Medulla oblongata (tissue), 1 donor: ENCODE results near the gene MRPS10.
"Not testable (repeated sequence)": the region's sequence is repeated elsewhere in the genome, so short reads cannot be mapped to it uniquely, and the experiment has no call there.

Experiments
- DNase-seq: peaks from one replicate; pipeline ENCODE4 v3.0.0-alpha.2; 2015; ENCODE audit errors: extremely low spot score

The MRPS10 gene

DNA sequence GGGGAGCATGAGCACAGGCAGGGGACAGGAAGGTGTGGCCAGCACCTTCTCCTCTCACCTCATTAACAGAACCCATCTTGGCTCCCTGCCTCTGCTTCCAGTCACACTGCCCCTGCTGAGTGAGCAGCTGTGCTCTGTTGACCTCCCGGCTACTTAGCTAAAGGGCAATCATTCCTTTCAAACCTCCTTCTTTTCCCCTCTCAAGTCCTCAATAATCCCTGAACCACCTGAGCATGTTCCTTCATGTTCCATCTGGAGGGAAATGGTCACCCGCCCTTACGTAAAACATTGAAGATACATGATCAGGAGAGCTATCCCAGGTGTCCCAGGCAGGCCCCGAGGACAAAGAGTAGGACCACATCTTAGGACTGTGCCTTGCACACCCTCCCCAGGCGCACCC lies 21.7 kb upstream of the MRPS10 start:
- DNase-seq, result no peak

DNA sequence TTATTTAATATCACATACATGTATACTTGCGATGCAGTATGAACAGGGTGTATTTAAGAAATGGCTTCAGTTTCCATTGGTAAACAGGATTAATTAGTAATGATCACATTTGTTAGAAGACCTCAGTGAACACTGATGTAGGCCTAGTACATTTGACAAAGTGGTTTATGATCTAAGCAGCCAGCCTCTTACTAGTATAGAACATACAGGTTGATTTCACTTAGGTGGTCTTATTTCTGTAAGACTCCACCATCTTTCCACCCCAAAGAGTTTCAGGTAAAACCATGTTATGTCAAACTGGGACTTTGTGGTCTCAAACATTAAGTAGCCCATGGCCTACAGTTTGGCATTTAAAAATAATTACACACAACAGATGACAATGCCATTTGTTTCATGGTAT lies 20.2 kb upstream of the MRPS10 start:
- DNase-seq, result no peak

DNA sequence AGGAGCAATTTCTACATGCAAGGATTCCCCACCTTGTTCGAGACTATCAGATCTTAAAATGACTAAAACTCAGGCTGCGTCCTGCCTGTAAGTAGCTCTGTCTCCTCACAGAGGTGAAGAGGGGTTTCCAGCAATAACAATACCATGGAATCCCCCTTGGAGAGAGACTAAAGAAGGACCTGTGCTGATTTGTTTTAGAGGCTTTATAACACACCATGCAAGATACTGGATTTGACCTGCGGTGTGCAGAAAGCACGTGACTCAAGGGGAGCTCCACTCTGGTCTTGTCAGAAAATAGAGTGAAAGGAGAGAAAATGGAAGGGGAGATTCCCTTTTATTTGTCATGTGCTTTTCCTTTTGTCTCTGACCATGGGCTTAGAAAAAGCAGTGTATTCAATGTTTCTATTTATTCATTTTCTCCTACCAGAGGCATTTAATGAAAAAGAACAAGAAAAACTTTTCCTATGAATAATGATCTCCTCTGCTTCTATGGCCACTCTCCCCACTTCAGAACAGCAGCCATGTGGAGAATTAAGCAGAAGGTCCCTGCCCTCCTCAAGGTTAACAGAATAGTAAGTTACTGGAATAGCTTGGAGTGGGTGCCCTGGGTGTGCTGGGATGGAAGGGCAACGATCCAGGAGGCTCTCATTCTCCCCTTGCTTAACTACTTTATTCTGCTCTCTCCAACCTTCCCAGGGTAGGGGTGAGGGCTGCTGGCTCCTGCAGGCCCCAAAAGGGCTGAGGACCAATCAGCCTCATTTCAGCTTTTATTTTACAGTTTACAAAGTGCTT lies 19.2 kb upstream of the MRPS10 start:
- DNase-seq, result no peak

DNA sequence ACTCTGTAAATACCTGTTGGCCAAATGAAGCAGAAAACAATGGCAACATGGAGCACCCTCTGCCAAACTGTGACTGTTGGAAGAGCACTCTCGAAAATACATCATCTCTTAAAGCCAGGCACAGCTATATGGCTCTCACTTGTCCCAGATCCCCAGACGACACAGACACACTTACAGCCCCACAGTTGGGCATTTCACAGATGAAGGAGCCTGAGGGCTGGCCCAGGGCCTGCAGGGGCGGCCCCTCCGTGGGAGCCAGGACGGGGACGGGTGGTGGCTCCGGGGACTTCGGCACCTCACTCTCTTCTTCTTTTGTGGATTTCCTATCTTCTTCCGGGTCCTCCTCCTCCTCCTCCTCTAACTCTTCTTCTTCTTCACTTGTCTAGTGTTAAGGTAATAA lies 18.4 kb upstream of the MRPS10 start:
- no peak for DNase-seq

DNA sequence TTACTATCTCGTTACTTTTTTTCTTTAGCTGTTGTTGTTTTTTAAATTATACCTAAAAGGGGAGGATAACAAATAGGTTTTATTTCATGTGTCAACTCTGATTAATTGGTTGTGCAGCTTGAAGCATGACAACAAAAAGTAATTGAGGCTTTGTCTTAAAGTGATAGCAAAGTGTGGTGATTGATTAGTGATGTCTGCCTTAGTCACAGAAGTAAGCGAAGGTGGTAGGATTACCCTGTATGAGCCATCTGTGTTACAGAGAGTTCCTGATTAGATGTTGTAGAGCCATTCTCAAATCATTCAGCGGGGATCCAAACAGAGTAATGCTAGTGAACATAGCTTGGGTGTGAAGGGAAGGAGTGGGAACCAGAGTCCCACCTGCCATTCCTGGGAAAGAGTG lies 14.4 kb upstream of the MRPS10 start:
- DNase-seq, result no peak

DNA sequence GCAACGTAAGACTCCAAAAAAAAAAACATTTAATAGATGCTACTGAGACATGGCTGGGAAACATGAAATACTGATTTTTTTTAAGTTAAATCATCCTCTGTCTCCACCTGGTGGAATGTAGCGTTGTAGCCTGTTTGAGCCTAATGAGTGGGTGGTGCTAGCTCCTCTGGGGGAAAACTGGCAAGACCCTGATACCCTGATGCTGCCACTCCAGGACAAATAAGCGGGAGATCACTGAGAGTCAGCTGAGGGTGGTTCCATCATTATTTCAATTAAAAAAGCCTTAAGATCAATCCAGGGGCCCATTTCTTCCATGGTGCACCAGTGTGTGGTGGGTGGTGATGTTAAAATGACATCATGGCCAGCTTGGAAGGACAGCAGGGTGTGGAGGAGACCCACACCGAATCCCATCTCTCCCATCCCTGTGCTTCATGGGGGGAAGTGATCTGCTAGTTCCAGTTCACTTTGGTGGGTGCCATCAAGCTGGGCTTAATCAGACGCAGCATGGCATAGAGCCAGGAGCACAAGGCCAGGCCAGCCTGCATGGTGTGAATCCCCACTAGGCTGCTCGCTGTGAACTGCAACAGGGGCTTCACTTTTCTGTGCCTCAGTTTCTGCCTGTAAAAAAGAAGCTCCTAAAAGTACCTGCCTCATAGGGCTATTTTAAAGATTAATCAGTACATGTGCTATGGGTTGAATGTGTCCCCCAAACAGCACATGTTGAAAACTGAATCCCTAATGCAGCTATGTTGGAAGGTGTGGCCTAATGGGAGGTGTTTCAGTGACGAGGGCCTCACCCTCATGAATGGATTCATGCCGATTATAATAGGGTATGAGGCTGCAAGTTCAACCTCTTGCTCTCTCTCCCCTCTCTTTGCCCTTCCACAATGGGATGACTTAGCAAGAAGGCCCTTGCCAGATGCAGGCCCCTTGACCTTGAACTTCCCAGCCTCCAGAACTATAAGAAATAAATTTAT lies 13.0 kb upstream of the MRPS10 start:
- no peak for DNase-seq

DNA sequence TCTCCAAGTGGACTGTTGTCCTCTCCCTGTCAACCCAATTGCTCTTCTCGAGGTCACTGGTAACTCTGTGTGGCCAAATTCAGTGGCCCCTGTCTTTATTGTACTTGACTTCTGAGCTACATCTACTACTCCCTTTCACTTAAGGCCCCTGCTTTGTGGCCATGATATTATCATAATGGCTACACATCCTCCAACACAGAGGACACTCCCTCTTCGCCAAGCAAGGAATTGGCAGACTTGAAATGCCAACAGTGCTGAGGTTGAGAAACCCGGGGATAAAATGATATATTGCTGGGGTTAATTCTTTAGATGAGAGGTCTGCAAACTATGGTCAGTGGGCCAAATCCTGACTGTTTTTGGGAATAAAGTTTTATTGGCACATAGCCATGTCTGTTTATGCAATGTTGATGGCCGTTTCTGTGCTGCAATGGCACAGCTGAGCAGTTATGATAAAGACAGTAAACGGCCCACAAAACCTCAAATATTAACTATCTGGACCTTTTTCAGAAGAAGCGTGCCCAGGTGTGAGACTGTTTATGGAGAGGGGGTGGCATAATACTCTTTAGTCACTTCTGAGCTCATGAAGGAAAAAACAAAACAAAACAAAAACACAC lies 12.0 kb upstream of the MRPS10 start:
- no peak for DNase-seq

DNA sequence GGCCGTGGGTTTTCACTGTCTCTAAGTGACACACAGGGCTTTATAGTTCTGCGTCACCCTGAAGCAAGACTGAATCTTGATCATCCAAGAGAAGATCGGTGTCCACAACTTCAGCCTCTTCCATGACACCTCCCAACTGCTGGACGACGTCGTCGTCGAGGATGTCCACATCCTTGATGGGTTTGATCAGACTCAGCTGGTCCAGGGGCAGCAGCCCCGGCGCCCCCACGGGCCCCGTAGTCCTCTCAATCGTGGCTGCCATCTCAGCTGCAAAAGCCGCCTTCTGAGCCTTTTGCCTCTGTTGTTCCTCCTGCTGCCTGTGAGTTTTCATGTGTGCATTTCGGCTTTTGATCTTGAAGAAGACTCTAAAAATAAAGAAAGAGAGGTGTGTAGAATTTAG lies 10.6 kb upstream of the MRPS10 start:
- DNase-seq, result no peak

DNA sequence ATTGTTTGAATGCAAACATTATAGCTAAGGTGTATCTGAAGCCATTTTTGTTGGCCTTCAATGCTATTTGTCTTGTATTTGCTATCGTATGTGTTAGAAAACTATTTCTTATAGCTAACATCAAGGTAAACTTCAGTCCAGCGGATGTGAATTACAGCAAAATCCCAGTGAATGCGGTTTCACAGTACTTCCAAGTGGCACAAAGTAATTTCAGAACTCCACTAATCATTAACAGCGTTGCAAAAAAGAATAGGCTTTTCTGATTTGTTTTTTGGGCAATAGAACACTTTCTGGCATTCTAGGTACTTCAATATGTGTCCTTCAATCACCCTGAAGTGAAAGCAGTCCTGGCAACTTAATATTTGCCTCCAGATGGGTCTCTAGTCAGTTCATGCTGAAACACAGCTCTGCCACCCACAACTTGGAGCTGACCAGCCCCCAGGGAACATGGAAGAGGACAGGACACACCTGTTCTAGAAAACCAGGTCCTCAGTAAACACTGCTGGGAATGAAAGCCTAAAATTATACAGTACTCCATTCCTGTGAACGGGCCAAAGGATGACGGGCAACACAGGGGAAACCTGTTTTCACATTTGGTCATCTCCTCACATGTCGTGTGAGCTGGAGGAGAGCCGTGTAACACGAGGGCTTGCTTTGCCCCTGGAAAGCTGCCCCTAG lies 9.7 kb upstream of the MRPS10 start:
- DNase-seq, result no peak

DNA sequence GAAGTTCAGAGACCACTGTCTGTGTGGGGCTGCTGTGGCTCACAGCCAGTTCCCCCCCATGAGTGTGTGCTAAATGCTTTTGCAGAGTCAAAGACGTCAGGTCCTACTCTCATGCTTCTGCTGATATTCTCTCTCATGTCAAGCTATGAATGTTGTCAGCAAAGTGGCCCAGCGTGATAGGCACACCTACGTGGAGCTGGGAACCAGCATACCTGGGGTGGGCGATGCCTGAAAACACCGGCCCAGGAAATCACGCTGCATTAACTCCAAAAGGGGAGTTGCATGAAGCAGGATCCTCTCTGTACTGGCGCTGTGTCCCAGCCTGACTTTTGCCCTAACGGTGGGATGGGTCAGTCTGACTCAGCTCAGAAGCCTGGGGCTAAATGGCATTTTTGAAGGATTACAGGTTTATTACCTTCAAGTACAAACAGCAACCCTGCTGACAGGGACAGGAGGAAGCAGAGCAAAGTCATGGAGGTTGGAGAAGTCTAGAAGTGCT lies 9.0 kb upstream of the MRPS10 start:
- DNase-seq, result no peak

DNA sequence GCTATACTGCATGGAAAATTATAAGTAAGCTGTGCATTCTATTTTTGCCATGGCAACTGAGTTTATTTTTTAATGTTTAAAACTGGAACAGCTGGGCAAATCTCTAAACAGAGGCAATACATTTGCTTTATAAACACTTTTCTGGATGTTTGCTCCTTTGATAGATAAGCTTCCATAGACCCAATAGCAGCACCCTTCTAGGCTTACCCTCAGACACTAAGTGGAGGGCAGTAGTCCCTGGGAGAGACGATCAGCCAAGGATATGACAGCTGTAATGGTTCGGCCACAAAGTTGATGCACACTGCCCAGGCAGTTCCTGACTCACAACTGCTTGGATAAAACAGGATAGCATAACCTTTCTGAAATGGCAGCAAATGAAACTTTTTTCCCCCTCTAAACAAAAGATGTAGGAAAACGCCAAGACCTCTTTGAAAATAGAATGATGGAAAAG lies 8.5 kb upstream of the MRPS10 start:
- no peak for DNase-seq

DNA sequence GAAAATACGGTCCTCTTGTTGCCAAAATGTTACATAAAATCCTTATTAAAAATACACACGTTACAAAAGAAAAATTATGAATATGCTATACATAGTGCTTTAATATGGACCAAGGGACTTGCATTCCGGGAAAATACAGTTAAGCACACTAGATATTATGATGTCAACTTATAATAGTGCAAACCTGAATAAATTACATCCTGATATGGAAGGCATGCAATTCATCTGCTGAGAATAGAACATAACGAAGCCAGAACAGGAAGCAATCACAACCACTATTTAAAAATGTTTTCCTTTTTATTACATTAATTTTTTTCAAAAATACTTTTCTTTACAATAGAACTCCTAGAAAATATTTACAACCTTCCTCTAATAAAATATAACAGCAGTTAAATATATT lies 7.8 kb upstream of the MRPS10 start:
- DNase-seq, result no peak

DNA sequence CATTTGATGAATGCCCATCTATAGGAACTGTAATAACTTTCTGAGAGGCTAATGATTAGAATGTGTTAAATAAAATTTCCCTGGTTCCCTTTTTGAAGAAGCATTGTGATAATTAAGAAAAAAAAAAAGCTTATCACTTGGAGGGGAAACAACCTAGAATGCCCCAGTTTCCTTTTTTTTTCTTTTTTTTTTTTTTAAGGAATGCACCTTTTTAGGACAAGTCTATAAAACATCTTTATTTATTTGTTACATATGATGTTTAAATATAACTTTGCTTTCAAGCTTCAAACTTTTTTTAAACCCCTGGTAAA lies 7.3 kb upstream of the MRPS10 start:
- DNase-seq, result no peak

DNA sequence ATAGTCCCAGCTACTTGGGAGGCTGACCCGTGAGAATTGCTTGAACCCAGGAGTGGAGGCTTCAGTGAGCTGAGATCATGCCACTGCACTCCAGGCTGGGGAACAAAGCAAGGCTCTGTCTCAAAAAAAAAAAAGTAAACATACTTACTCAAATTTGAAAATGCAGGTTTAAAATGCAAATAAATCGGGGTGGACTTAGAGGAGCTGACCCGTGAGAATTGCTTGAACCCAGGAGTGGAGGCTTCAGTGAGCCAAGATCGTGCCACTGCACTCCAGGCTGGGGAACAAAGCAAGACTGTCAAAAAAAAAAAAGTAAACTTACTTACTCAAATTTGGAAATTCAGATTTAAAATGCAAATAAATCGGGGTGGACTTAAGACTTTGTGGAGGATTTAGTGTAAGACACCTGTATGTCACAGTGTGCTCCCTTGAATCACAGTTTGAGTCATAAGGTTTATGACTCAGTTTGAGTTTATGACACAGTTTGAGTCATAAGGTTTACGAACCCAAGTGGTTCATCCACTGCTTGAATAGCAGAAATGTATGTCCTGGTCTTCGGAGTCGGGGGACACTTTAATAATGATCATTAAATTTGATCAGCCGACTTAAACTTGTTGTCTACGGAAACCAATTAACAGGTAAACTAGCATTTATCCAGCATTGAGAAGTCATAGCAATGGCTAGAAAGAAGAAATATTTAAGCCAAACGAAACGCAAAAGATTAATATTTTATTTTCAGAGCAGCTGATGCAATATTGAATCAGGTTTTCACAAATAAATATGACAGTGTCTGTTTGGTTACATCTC lies 6.8 kb upstream of the MRPS10 start:
- no peak for DNase-seq

DNA sequence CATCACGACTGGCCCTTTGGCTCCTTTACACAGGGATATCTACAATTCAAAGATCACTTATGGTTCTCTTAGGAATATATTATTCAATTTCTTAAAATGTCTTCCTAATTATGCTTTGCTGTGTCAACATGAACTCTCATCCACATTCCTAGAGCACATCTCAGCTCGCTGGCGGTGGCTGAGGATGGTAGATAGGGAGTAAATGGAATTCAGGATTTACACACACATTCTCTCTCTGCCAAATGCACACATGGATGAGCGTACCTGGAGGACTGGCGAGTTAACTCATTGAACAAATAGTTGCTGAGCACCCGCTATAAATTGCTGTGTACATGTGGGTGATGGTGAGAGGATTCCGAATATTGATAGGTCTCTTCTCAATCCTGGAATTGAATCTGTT lies 4.8 kb upstream of the MRPS10 start:
- no peak for DNase-seq

DNA sequence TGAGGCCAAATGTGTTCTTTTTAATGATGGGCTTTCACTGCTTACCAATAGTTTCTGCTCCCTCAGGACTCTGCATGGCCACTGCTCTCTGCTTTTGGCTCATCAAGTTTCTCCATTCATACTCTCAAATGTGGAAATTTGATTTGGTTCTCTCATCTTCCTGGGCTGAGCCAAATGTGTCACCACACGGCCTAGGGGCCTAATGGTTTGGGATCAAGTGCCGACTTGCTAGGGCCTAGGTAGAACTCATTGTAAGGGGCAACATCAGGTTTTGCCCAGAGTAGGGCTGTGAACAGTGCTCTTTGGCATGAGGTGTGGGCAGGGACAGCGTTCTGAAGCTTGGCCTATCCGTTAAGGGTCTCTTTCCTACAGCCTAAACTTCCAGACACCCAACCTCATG lies 3.9 kb upstream of the MRPS10 start:
- DNase-seq, result no peak

DNA sequence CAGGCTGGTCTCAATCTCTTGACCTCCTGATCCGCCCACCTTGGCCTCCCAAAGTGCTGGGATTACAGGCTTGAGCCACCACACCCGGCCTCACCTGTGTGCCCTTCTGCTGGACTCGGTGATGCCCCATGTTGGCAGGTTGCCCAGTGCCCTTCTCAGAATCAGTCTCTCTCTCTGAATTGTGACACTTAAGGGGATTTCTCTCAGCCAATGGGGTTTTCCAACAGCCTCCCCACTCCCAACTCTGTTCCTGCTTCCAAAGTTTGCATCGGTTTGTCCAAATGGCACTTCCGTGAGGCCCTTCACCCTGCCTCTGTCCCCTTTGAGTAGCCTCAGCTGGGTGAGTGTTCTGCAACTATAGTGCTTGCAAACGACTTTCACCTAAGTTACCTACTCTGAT lies 3.1 kb upstream of the MRPS10 start:
- no peak for DNase-seq

DNA sequence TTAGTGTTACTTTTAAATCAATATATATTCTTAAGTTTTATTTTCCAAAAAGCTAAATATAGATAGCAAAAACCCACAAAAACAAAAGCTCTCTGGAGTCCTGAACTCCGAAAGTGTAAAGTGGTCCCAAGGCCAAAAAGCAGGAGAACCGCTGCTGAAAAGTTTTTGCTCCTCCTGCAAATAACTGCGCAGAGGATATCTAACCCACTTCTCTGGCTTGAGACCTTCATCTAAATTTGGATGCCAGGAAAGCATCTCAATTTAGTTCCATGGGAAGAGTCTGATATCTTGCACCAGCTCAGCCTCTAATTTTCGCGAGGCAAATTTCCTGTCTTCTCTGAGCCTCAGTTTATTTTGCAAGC lies 523 bp downstream of the MRPS10 start:
- peak; percentile 12 for DNase-seq

DNA sequence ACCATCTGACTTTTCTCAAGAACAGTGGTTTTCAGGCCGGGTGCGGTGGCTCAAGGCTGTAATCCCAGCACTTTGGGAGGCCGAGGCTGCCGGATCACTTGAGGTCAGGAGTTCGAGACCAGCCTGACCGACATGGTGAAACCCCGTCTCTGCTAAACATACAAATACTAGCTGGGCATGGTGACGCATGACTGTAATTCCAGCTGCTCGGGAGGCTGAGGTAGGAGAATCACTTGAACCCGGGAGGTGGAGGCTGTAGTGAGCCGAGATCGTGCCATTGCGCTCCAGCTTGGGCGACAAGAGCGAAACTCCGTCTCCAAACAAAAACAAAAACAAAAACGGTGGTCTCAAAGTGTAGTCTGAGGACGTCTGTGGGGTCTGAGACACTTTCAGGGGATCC lies 1.2 kb downstream of the MRPS10 start:
- DNase-seq, result not testable (repeated sequence)

DNA sequence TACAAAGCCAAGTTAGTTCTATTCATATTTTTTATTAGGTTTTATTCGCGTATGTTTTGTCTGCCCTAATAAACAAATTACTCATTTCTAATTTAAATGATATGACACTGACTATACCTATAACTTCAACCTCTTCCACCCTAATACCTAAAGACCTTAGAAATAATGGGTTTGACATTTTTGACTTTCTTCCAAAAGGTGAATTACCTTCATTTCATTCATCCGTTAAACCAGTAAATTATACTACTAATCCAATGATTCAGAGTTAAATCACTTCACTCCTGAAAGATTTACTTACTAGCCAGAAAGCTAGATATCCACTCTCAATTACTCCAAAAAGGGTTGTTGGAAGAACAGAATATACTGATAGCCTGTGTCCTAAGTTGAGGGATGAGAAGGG lies 5.2 kb downstream of the MRPS10 start:
- DNase-seq, result no peak

DNA sequence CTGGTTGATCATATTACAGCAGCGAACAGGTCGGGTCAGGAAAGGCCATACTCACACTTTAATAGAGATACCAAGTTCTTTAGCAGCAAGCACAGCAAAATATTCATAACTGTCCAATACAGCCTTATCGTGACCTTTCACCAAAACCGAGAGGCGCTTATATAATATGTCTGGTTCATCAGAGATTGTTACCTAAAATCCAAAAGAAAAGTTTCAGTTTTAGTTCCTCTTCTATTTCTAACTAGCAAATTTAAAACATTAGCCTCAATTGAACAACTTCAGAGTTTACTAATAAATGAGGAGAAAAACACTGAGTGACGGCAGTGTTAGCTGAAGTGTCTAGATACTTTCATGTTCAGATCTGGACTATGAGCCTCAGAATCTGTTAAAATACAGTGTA lies 5.9 kb downstream of the MRPS10 start:
- no peak for DNase-seq
